Measurements from ENCODE around the gene DLGAP1. TPM values are rescaled to one million over a fixed set of nuclear protein-coding genes. Genes with fewer than 3 reads are reported as not detected.

The DLGAP1 gene
- total RNA-seq, 1 experiment from 2014 or later: not detected

GRCh38 chr18:4157352-4157751, 297.8 kb downstream of the DLGAP1 start:
- ChIA-PET POLR2A (no interaction called here), CTCF (no interaction called here)
- no peak overlapping the region for H3K27ac Mint-ChIP-seq (ENCODE audit: low read depth, unreplicated experiment)
- H3K4me1 Mint-ChIP-seq (ENCODE audit: insufficient read depth, unreplicated experiment): no peaks in the 10 kb centered on the region
- no TSS peak for BruUV-seq (replicated peaks)
- TF ChIP-seq CTCF (IDR thresholded peaks at IDR 0.05; ENCODE audit: unreplicated experiment): no peak
- peaks cover 94% of the 10 kb centered on the region for H3K27me3 Mint-ChIP-seq (ENCODE audit: insufficient read depth, unreplicated experiment)
- no peaks in the 10 kb centered on the region for H3K9me3 Mint-ChIP-seq (ENCODE audit: unreplicated experiment)
- H3K36me3 Mint-ChIP-seq (ENCODE audit: insufficient read depth, unreplicated experiment): no peaks in the 10 kb centered on the region
- intact Hi-C loops (cut with micrococcal nuclease): no loop called here
- DNase-seq (ENCODE audit: unreplicated experiment): no peak
- H3K4me3 Mint-ChIP-seq (ENCODE audit: unreplicated experiment): no peak overlapping the region

GRCh38 chr18:4146797-4147196, 308.3 kb downstream of the DLGAP1 start:
- POLR2A ChIA-PET: no interaction called here
- no peaks in the 10 kb centered on the region for H3K4me1 Mint-ChIP-seq (ENCODE audit: insufficient read depth, unreplicated experiment)
- no TSS peak for BruUV-seq (replicated peaks)
- no peak overlapping the region for H3K27ac Mint-ChIP-seq (ENCODE audit: low read depth, unreplicated experiment)
- no peak overlapping the region for H3K4me3 Mint-ChIP-seq (ENCODE audit: unreplicated experiment)
- H3K36me3 Mint-ChIP-seq (ENCODE audit: insufficient read depth, unreplicated experiment): no peaks in the 10 kb centered on the region
- DNase-seq (ENCODE audit: unreplicated experiment): no peak
- no peaks in the 10 kb centered on the region for H3K9me3 Mint-ChIP-seq (ENCODE audit: unreplicated experiment)
- CTCF ChIA-PET: interaction anchor here (0.6 kb wide), 1 partner anchor 77 kb away, joined by 5 read pairs; no protein-coding TSS in a partner anchor
- no peak for TF ChIP-seq CTCF (IDR thresholded peaks at IDR 0.05; ENCODE audit: unreplicated experiment)
- peaks cover 77% of the 10 kb centered on the region for H3K27me3 Mint-ChIP-seq (ENCODE audit: insufficient read depth, unreplicated experiment)
- intact Hi-C loops (cut with micrococcal nuclease): no loop called here

DNA sequence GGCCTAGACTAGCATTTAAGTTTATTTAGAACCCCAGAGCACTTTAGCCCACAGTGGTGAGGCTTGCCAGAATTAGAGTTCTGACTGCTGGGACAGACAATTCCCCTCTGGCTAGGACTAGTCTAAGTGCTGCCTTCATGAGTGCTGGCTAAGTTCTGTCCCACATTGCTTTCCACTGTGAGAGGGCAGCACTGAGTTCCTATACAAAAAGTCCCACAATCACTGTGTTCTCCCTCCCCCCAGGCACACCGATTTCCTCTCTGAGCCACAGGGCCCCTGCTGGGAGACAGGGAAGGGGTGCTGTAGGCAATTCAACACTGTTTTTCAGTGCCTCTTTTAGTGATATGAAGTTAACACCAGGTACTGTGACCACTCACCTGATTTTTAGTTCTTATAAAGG, 310.9 kb downstream of the DLGAP1 start:
- Mint-ChIP-seq H3K27ac (ENCODE audit: low read depth, unreplicated experiment) (no peak overlapping the region), H3K4me3 (ENCODE audit: unreplicated experiment) (no peak overlapping the region), H3K36me3 (ENCODE audit: insufficient read depth, unreplicated experiment) (no peaks in the 10 kb centered on the region), H3K27me3 (ENCODE audit: insufficient read depth, unreplicated experiment) (peaks cover 79% of the 10 kb centered on the region), H3K4me1 (ENCODE audit: insufficient read depth, unreplicated experiment) (no peaks in the 10 kb centered on the region), H3K9me3 (ENCODE audit: unreplicated experiment) (no peaks in the 10 kb centered on the region)
- ChIA-PET POLR2A (interaction anchor here (0.9 kb wide), 1 partner anchor 15 kb away, joined by 3 read pairs; no protein-coding TSS in a partner anchor), CTCF (interaction anchor here (1.1 kb wide), 1 partner anchor 19 kb away, joined by 4 read pairs; no protein-coding TSS in a partner anchor)
- DNase-seq (ENCODE audit: unreplicated experiment): no peak
- TF ChIP-seq CTCF (IDR thresholded peaks at IDR 0.05; ENCODE audit: unreplicated experiment): no peak
- intact Hi-C loops (cut with micrococcal nuclease): no loop called here
- BruUV-seq (replicated peaks): no TSS peak

DNA sequence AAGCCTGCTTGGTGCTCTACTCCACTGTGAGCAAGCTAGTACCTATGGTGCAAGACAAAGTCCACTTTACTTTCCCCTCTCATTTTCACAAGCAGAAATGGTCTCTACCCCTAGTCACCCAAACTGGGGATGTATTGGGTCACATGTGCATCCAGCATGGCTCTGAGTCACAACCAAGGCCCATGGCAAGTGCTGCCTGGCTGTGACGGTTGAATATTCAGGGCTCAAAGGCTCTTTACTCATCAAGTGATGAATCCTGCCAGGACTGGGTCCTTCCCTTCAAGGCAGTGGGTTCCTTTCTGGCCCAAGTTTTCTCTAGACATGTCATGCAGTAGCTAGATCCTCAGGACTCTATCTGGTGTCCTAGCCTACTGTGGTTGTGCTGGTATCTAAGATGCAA, 311.5 kb downstream of the DLGAP1 start:
- Mint-ChIP-seq H3K27me3 (ENCODE audit: insufficient read depth, unreplicated experiment) (peaks cover 80% of the 10 kb centered on the region), H3K27ac (ENCODE audit: low read depth, unreplicated experiment) (no peak overlapping the region), H3K4me1 (ENCODE audit: insufficient read depth, unreplicated experiment) (no peaks in the 10 kb centered on the region), H3K4me3 (ENCODE audit: unreplicated experiment) (no peak overlapping the region), H3K36me3 (ENCODE audit: insufficient read depth, unreplicated experiment) (no peaks in the 10 kb centered on the region), H3K9me3 (ENCODE audit: unreplicated experiment) (no peaks in the 10 kb centered on the region)
- intact Hi-C loops (cut with micrococcal nuclease): no loop called here
- POLR2A ChIA-PET: interaction anchor here (0.6 to 0.9 kb wide), 2 partner anchors 14 to 33 kb away, joined by 3 read pairs; no protein-coding TSS in a partner anchor
- CTCF ChIA-PET: interaction anchor here (1.1 kb wide), 1 partner anchor 19 kb away, joined by 4 read pairs; no protein-coding TSS in a partner anchor
- TF ChIP-seq CTCF (IDR thresholded peaks at IDR 0.05; ENCODE audit: unreplicated experiment): no peak
- BruUV-seq (replicated peaks): no TSS peak
- DNase-seq (ENCODE audit: unreplicated experiment): no peak
